ENCODE results near the gene SYNDIG1L.
"Not testable (repeated sequence)": the region's sequence is repeated elsewhere in the genome, so short reads cannot be mapped to it uniquely, and the experiment has no call there.

Gene SYNDIG1L

DNA sequence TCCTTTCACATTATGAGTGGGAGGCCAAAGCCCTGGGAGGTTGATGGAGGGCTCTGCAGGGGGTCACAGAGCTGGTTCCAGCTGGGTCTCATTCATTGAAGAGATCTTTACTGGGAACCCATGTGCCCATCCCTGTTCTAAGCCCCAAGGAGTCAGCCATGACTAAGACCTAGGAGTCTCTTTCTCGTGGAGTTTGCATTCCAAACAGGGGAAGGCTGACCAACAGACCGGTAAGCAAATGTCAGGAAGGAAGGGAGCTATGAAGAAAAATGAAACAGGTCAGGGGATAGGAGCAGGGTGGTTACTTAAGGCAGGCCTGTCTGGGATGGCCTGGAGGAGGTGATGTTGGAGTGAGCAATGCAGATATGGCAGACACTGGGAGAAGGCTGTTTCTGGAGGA, 31.5 kb downstream of the SYNDIG1L start:
- H3K36me3 ChIP-seq (ENCODE audit: control insufficient read depth, insufficient read depth, low read length) = no peaks in the 10 kb centered on the region
- no peaks in the 10 kb centered on the region for H3K4me1 ChIP-seq (ENCODE audit: control insufficient read depth, insufficient read depth, low read length, poor library complexity, severe bottlenecking)
- H3K9me3 ChIP-seq (ENCODE audit: control insufficient read depth, low read length) = no peaks in the 10 kb centered on the region
- DNase-seq = no peak
- no peaks in the 10 kb centered on the region for H3K27me3 ChIP-seq (replicated peaks; ENCODE audit: control insufficient read depth, insufficient read depth, low read length, poor library complexity, severe bottlenecking)
- no peak overlapping the region for H3K4me3 ChIP-seq (ENCODE audit: insufficient read depth, low read depth, low read length, poor library complexity, severe bottlenecking)
- H3K27ac ChIP-seq (ENCODE audit: insufficient read depth, low read length, poor library complexity, severe bottlenecking) = no peak overlapping the region

DNA sequence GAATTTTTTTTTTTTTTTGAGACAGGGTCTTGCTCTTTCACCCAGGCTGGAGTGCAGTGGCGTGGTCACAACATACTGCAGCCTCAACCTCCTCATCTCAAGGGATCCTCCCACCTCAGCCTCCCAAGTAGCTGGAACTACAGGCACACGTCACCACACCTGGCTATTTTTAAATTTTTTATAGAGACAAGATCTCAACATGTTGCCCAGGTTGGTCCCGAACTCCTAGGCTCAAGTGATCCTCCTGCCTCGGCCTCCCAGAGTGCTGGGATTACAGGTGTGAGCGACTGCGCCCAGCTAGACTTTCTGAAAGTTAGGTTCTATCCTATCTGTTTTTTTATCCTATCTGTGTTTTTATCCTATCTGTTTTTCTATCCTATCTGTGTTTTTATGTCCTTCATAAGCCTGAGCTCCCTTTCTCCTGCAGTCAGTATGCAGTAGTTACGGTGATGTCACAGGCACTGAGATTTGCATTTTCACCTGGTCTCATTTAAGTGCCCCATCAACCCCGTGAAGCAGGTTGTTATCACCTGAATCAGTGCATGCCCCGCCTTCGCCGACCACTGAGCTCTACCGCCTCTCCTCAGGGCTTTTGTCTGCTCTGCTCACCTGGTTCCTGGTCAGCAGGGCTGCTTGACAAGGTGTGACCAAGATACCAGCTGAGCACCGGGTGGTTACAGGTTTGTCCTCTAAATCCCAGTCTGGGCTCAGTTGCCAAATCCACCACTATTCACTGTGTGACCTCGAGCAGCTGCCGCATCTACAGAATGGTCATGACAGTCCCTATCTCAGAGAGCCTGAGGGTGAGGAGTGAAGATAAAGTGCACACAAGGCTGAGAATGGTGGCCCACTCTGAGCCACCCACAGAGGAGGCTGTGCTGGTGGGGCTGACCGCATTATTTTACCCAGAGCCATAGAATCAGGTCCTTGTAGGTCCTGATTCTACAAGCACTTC, 33.1 kb downstream of the SYNDIG1L start:
- Histone ChIP-seq H3K27me3 (replicated peaks; ENCODE audit: control insufficient read depth, insufficient read depth, low read length, poor library complexity, severe bottlenecking) (no peaks in the 10 kb centered on the region), H3K9me3 (ENCODE audit: control insufficient read depth, low read length) (no peaks in the 10 kb centered on the region), H3K36me3 (ENCODE audit: control insufficient read depth, insufficient read depth, low read length) (no peaks in the 10 kb centered on the region), H3K27ac (ENCODE audit: insufficient read depth, low read length, poor library complexity, severe bottlenecking) (no peak overlapping the region), H3K4me3 (ENCODE audit: insufficient read depth, low read depth, low read length, poor library complexity, severe bottlenecking) (no peak overlapping the region), H3K4me1 (ENCODE audit: control insufficient read depth, insufficient read depth, low read length, poor library complexity, severe bottlenecking) (no peaks in the 10 kb centered on the region)
- no peak for DNase-seq

DNA sequence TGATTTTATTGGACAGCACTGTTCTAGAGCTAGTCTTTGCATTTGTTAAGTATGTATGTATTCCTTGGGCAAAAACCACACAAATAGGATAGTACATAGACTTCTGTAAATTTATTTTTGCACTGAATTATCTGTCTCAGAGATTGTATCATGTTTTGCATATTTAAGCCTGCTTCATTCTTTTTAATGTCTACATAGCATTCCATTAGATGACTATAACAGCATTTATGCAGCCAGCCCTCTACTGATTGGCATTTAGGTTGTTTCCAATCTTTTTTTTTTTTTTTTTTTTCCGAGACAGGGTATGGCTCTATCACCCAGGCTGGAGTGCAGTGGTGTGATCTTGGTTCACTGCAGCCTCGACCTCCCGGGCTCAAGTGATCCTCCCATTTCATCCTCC, 34.5 kb downstream of the SYNDIG1L start:
- Histone ChIP-seq H3K27ac (ENCODE audit: insufficient read depth, low read length, poor library complexity, severe bottlenecking) (no peak overlapping the region), H3K9me3 (ENCODE audit: control insufficient read depth, low read length) (no peaks in the 10 kb centered on the region), H3K27me3 (replicated peaks; ENCODE audit: control insufficient read depth, insufficient read depth, low read length, poor library complexity, severe bottlenecking) (no peaks in the 10 kb centered on the region), H3K36me3 (ENCODE audit: control insufficient read depth, insufficient read depth, low read length) (no peaks in the 10 kb centered on the region), H3K4me3 (ENCODE audit: insufficient read depth, low read depth, low read length, poor library complexity, severe bottlenecking) (no peak overlapping the region), H3K4me1 (ENCODE audit: control insufficient read depth, insufficient read depth, low read length, poor library complexity, severe bottlenecking) (no peaks in the 10 kb centered on the region)
- no peak for DNase-seq

GRCh38 chr14:74390505-74390904, 35.5 kb downstream of the SYNDIG1L start:
- not testable (repeated sequence) for H3K4me1 ChIP-seq (ENCODE audit: control insufficient read depth, insufficient read depth, low read length, poor library complexity, severe bottlenecking); H3K9me3 ChIP-seq (ENCODE audit: control insufficient read depth, low read length); H3K27ac ChIP-seq (ENCODE audit: insufficient read depth, low read length, poor library complexity, severe bottlenecking); H3K27me3 ChIP-seq (replicated peaks; ENCODE audit: control insufficient read depth, insufficient read depth, low read length, poor library complexity, severe bottlenecking); H3K36me3 ChIP-seq (ENCODE audit: control insufficient read depth, insufficient read depth, low read length); DNase-seq; H3K4me3 ChIP-seq (ENCODE audit: insufficient read depth, low read depth, low read length, poor library complexity, severe bottlenecking)

GRCh38 chr14:74389980-74390379, 36.0 kb downstream of the SYNDIG1L start:
- H3K27ac ChIP-seq (ENCODE audit: insufficient read depth, low read length, poor library complexity, severe bottlenecking) = no peak overlapping the region
- H3K36me3 ChIP-seq (ENCODE audit: control insufficient read depth, insufficient read depth, low read length) = no peaks in the 10 kb centered on the region
- H3K9me3 ChIP-seq (ENCODE audit: control insufficient read depth, low read length) = no peaks in the 10 kb centered on the region
- no peak overlapping the region for H3K4me3 ChIP-seq (ENCODE audit: insufficient read depth, low read depth, low read length, poor library complexity, severe bottlenecking)
- no peaks in the 10 kb centered on the region for H3K4me1 ChIP-seq (ENCODE audit: control insufficient read depth, insufficient read depth, low read length, poor library complexity, severe bottlenecking)
- H3K27me3 ChIP-seq (replicated peaks; ENCODE audit: control insufficient read depth, insufficient read depth, low read length, poor library complexity, severe bottlenecking) = no peaks in the 10 kb centered on the region
- no peak for DNase-seq

DNA sequence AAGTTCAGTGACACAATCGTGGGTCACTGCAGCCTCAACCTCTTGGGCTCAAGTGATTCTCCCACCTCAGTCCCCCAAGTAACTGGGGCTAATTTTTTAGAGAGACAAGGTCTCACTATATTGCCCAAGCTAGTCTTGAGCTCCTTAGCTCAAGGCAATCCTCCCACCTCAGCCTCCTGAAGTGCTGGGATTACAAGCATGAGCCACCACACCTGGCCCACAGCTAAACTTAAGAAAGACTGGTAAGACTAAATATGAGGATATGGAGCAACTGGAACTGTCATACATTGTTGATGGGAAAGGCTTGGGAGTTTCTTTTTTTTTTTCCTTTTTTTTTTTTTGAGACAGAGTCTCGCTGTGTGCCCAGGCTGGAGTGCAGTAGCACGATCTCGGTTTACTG, 43.8 kb downstream of the SYNDIG1L start:
- Histone ChIP-seq H3K4me3 (ENCODE audit: insufficient read depth, low read depth, low read length, poor library complexity, severe bottlenecking) (no peak overlapping the region), H3K9me3 (ENCODE audit: control insufficient read depth, low read length) (no peaks in the 10 kb centered on the region), H3K27me3 (replicated peaks; ENCODE audit: control insufficient read depth, insufficient read depth, low read length, poor library complexity, severe bottlenecking) (no peaks in the 10 kb centered on the region), H3K36me3 (ENCODE audit: control insufficient read depth, insufficient read depth, low read length) (no peaks in the 10 kb centered on the region), H3K4me1 (ENCODE audit: control insufficient read depth, insufficient read depth, low read length, poor library complexity, severe bottlenecking) (no peaks in the 10 kb centered on the region), H3K27ac (ENCODE audit: insufficient read depth, low read length, poor library complexity, severe bottlenecking) (no peak overlapping the region)
- no peak for DNase-seq

DNA sequence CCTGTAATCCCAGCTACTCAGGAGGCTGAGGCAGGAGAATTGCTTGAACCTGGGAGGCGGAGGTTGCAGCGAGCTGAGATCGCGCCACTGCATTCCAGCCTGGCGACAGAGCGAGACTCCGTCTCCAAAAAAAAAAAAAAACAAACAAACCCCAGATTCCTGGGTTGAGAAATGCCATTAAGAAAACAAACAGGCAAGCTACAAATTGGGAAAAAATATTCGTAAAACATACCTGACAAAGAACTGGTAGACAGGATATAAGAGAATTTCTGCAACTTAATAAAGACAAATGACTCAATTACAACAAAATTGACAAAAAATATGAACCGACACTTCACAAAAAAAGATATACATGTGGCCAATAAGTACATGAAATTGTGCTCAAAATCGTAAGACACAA, 44.4 kb downstream of the SYNDIG1L start:
- not testable (repeated sequence) for DNase-seq; H3K27ac ChIP-seq (ENCODE audit: insufficient read depth, low read length, poor library complexity, severe bottlenecking); H3K4me3 ChIP-seq (ENCODE audit: insufficient read depth, low read depth, low read length, poor library complexity, severe bottlenecking); H3K4me1 ChIP-seq (ENCODE audit: control insufficient read depth, insufficient read depth, low read length, poor library complexity, severe bottlenecking); H3K27me3 ChIP-seq (replicated peaks; ENCODE audit: control insufficient read depth, insufficient read depth, low read length, poor library complexity, severe bottlenecking); H3K36me3 ChIP-seq (ENCODE audit: control insufficient read depth, insufficient read depth, low read length); H3K9me3 ChIP-seq (ENCODE audit: control insufficient read depth, low read length)

GRCh38 chr14:74380845-74381244, 45.2 kb downstream of the SYNDIG1L start:
- no peak for DNase-seq
- no peak overlapping the region for H3K27ac ChIP-seq (ENCODE audit: insufficient read depth, low read length, poor library complexity, severe bottlenecking)
- no peaks in the 10 kb centered on the region for H3K4me1 ChIP-seq (ENCODE audit: control insufficient read depth, insufficient read depth, low read length, poor library complexity, severe bottlenecking)
- no peaks in the 10 kb centered on the region for H3K36me3 ChIP-seq (ENCODE audit: control insufficient read depth, insufficient read depth, low read length)
- H3K4me3 ChIP-seq (ENCODE audit: insufficient read depth, low read depth, low read length, poor library complexity, severe bottlenecking) = no peak overlapping the region
- no peaks in the 10 kb centered on the region for H3K27me3 ChIP-seq (replicated peaks; ENCODE audit: control insufficient read depth, insufficient read depth, low read length, poor library complexity, severe bottlenecking)
- no peaks in the 10 kb centered on the region for H3K9me3 ChIP-seq (ENCODE audit: control insufficient read depth, low read length)

DNA sequence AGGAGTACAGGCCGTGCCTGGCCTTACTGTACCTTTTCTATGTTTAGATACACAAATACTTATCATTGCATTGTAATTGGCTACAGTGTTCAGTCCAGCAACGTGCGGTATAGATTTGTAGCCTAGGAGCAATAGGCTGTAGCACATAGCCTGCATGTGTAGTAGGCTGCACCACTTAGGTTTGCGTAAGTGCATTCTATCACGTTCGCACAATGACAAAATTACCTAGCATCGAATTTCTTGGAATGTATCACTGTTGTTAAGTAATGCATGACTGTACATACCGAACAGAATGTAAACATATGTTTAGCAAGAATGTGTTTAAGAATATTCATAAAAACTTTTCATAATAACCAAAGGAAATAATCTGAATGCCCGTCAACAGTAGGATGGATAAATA, 45.8 kb downstream of the SYNDIG1L start:
- Histone ChIP-seq H3K27ac (ENCODE audit: insufficient read depth, low read length, poor library complexity, severe bottlenecking) (no peak overlapping the region), H3K27me3 (replicated peaks; ENCODE audit: control insufficient read depth, insufficient read depth, low read length, poor library complexity, severe bottlenecking) (no peaks in the 10 kb centered on the region), H3K4me3 (ENCODE audit: insufficient read depth, low read depth, low read length, poor library complexity, severe bottlenecking) (no peak overlapping the region), H3K9me3 (ENCODE audit: control insufficient read depth, low read length) (no peaks in the 10 kb centered on the region), H3K36me3 (ENCODE audit: control insufficient read depth, insufficient read depth, low read length) (no peaks in the 10 kb centered on the region), H3K4me1 (ENCODE audit: control insufficient read depth, insufficient read depth, low read length, poor library complexity, severe bottlenecking) (no peaks in the 10 kb centered on the region)
- no peak for DNase-seq

DNA sequence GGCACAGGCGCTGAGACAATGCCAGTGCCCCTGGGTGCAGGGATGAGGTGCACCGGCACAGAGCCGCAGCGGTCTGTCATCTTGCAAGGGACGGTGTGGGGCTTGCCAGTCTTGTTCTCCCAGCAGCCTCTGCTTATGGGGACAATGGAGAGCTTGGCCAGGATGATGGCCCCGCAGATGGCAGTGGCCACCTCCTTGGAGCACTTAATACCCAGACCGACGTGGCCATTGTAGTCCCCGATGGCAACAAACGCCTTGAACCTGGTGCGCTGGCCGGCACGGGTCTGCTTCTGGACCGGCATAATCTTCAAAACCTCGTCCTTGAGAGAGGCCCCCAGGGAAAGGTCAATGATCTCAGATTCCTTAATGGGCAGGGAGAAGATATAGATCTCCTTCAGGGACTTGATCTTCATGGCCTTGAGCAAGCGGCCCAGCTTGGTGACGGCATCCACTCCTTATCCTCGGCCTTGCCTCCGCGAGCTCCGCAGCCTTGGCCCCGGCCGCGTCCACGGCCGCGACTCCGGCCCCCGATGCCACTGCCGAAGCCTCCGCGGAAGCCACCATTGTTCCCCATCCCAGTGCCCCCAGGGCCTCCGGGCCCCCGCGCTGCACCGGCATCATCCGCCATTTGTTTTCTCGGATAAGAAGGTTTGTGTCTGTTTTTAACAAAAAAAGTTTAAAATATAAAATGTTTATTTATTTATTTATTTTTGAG, 47.9 kb downstream of the SYNDIG1L start:
- Histone ChIP-seq H3K27ac (ENCODE audit: insufficient read depth, low read length, poor library complexity, severe bottlenecking) (no peak overlapping the region), H3K9me3 (ENCODE audit: control insufficient read depth, low read length) (no peaks in the 10 kb centered on the region), H3K27me3 (replicated peaks; ENCODE audit: control insufficient read depth, insufficient read depth, low read length, poor library complexity, severe bottlenecking) (no peaks in the 10 kb centered on the region), H3K36me3 (ENCODE audit: control insufficient read depth, insufficient read depth, low read length) (no peaks in the 10 kb centered on the region), H3K4me1 (ENCODE audit: control insufficient read depth, insufficient read depth, low read length, poor library complexity, severe bottlenecking) (no peaks in the 10 kb centered on the region), H3K4me3 (ENCODE audit: insufficient read depth, low read depth, low read length, poor library complexity, severe bottlenecking) (no peak overlapping the region)
- no peak for DNase-seq
